GM19240 (cell line): Measurements from ENCODE around the gene CLN6.
"Not testable (repeated sequence)": the region's sequence is repeated elsewhere in the genome, so short reads cannot be mapped to it uniquely, and the experiment has no call there.

Source experiments
- DNase-seq: peaks from one replicate; pipeline ENCODE4 v3.0.0; 2011; ENCODE audit warnings: low spot score; ENCODE audit not compliant: insufficient read length

CLN6 gene

GRCh38 chr15:68192117-68192516, 37.4 kb downstream of the CLN6 start:
- no peak for DNase-seq

- no peak for DNase-seq
Measured at GRCh38 chr15:68191555-68191954, 38.0 kb downstream of the CLN6 start.

GRCh38 chr15:68190048-68190447, 39.5 kb downstream of the CLN6 start:
- no peak for DNase-seq

- no peak for DNase-seq
Measured at GRCh38 chr15:68188647-68189046, 40.9 kb downstream of the CLN6 start.

- no peak for DNase-seq
Measured at GRCh38 chr15:68187559-68187958, 42.0 kb downstream of the CLN6 start.

GRCh38 chr15:68186671-68187397, 42.7 kb downstream of the CLN6 start:
- no peak for DNase-seq

- DNase-seq: no peak
Measured at GRCh38 chr15:68184616-68185480, 44.7 kb downstream of the CLN6 start.

- DNase-seq: no peak
Measured at GRCh38 chr15:68183616-68184315, 45.8 kb downstream of the CLN6 start.

- DNase-seq: no peak
Measured at GRCh38 chr15:68177742-68178141, 51.8 kb downstream of the CLN6 start.

- DNase-seq: no peak
Measured at GRCh38 chr15:68176601-68177000, 52.9 kb downstream of the CLN6 start.

- no peak for DNase-seq
Measured at GRCh38 chr15:68175526-68175925, 54.0 kb downstream of the CLN6 start.

GRCh38 chr15:68173119-68173518, 56.4 kb downstream of the CLN6 start:
- no peak for DNase-seq

- not testable (repeated sequence) for DNase-seq
Measured at GRCh38 chr15:68172037-68172436, 57.5 kb downstream of the CLN6 start.

- no peak for DNase-seq
Measured at GRCh38 chr15:68166847-68167246, 62.7 kb downstream of the CLN6 start.

- no peak for DNase-seq
Measured at GRCh38 chr15:68163191-68163590, 66.3 kb downstream of the CLN6 start.

GRCh38 chr15:68158046-68158628, 71.4 kb downstream of the CLN6 start:
- DNase-seq: no peak

GRCh38 chr15:68157074-68157473, 72.5 kb downstream of the CLN6 start:
- DNase-seq: no peak
